ENCODE measurements around the gene SNX9.

Gene SNX9

DNA sequence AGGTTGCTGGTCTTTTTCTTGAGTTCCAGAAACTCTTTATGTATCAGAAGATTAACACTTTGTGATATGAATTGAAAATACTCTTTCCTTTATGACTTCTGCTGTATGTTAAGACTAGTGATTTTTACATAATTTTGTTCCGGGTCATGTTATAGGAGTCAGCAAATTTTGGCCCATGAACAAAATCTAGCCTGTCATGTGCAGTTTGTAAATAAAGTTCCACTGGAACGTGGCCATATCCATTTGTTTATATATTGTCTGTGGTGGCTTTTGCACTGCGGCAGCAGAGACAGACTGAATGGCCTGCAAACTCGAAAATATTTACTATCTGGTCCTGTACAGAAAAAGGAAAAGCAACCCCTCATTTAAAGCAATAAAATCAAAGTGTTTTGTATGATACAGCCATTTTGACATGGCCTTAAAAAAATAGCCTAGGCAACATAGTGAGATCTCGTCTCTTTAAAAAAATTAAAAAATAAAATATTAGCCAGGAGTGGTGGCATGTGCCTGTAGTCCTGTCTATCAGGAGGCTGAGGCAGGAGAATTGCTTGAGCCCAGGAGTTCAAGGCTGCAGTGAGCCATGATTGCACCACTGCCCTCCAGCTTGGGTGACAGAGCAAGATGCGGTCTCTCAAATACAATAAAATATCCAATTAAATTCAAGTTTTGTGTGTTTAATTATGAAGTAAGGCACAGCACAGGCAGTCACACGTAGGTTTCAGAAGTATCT, 36.9 kb downstream of the SNX9 start:
- DNase-seq (ENCODE audit: low spot score) = no peak

DNA sequence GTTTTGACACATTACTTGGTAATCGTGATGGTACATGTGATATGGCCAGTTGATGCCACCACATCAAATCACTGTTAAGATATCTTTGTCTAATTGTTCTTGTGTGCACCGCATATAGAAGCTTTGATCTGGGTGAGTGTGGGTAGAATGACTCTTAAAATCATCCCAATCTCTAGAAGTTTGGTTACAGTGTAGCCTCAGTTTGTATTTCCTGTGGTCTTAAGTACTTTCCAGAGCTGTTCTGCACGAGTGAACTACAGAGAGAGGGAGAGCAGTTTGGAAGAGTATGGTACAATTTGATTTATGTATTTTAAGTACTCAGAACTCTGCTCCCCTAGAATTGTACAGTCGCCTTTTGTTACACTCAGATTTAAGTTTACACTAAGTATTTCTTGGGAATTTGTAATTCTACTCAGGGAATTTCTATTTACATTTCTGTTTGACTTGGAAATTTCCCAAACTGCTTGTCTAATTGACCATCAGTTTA, 37.5 kb downstream of the SNX9 start:
- no peak for DNase-seq (ENCODE audit: low spot score)

DNA sequence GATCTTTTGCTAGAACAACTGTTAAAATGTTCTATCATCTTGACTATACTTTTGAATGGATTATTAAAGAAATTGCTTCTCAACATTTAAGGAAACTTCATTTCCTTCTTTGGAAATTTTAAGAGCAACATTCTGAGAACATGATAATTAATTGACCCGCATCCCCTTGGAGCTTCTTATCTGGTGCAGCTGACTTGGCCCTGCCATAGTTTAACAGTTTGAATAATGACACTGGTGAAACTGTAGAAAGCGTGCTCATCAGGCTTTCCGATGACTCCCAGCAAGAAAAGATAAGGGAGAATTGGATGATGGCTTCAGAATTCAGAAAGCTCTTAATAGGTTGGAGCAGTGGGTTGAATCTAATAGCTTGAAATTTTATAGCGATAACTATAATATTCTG, 38.1 kb downstream of the SNX9 start:
- no peak for DNase-seq (ENCODE audit: low spot score)

DNA sequence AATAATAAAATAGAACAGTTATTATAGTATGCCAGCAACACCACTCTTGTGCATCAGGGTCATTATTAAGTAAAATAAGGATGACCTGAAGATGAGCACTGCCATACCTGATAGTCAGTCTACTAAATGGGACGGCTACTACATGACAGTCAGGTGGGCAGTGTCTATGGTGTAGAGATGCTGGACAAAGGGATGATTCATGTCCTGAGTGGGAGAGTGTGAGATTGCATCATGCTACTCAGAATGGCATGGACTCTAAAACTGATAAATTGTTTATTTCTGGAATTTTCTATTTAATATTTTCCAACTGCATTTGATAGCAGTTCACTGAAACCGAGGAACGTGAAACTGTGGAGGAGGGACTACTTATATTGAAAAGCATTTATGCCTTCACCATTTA, 38.8 kb downstream of the SNX9 start:
- DNase-seq (ENCODE audit: low spot score) = no peak

DNA sequence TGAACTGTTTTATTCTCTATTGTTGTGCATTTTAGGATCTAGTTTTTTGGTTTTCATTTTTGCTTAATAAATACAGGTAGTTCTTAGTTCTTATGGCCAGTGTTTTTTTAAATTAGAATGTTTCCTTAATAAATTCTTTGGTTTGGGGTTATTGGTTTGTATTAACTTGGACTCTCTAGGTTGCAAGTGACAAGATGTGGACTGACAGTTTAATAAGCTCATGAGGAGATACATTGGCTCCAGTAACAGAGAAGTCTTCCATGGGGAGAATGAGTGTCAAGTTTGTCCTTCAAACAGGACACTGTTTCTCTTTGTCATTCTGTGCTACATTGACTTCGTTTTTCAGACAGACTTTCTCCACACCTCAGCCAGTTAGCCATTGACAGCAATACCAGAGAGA, 39.7 kb downstream of the SNX9 start:
- no peak for DNase-seq (ENCODE audit: low spot score)

DNA sequence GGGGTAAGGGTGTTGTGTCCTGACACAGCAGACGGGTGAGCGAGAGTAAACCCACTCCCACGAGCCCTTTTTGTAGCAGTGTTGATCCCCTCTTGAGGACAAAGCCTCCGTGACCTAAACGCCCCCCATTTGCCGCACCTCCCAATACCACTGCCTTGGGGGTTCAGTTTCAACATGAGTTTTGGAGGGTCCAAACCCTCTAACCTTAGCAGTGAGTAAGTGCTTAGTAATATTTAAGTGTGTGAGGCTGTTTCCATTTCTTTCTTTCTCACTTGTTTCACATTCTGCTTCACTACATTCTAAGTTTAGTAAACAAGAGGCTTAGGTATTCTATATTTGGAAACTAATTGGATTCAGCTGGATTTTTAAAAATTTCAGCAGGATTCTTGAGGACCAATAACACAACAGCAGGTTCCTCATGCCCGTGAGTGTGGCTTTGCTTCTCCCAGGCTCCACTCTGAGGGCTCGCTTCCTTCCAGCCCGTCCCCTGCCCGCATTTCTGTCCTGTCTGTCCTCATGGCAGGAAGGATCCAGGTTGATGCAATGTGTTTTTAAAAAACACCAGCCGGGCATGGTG, 41.2 kb downstream of the SNX9 start:
- no peak for DNase-seq (ENCODE audit: low spot score)

DNA sequence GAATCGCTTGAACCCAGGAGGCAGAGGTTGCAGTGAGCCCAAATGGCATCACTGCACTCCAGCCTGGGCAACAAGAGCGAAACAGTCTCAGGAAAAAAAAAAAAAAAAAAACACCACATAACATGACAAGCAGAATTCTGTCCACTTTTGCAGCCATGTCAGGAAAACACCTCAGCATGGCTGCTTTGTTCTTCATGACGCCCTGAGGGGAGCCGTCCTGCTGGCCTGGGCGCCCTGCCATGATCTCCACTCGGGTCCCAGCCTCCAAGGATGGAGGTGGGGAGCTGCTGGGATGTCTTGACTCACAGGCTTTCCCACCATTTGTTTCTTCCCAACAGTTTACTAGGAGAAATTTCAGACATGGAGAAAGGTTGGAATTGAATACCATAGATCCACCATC, 42.2 kb downstream of the SNX9 start:
- no peak for DNase-seq (ENCODE audit: low spot score)

DNA sequence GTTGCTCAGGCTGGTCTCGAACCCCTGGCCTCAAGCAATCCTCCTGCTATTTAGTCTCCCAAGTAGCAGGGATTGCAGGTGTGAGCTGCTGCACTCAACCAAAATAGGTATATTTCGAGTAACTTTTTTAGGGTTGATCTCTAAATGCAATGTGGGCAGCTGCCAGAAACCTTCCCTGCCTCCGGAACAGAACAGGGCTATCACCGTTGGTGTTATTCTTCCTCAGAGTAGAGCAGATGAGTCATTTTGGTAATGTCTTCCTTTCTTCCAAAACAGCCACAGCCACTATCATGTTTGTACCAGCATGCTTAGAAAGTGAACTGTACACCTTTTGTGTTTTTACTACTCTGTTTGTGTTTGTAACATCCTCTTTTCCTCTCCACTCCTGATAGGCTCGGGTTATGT, 44.1 kb downstream of the SNX9 start:
- DNase-seq (ENCODE audit: low spot score) = no peak

DNA sequence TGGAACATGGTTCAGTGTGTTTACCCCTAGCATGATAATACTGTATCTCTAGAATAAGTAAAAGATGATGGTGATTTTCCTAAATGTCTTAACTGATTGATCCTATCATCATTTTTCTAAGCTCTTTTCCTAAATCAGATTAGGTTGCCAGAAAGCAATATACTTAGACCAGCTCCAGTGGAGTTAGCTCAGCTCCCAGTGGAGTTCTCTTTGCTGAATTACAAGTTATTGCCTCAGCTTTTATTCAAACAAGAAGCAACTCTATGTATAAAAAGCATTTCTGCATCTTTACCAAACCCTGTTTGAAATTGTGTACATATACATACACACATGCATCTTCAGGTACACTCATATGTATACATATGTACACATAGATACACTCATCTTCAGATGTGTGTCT, 44.9 kb downstream of the SNX9 start:
- no peak for DNase-seq (ENCODE audit: low spot score)

DNA sequence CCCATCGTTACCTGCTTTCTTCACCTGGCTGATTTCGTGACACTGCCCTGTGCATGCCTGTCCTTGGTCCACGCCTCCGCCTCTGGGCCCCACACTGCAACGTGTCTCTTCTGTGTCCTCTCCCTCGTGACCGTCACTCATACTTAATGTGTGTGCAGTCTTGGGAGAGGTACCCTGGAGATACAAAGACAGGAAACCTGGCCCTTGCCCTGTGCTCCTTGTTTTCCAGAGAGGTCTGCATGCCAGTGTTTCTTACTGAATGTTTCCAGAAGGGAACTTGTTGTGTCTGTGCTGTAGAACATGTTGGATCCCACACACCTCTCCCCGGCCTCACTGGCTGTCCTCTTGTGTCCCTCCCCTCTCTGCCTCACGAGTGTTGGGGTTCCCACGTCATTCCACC, 45.8 kb downstream of the SNX9 start:
- DNase-seq (ENCODE audit: low spot score) = no peak

DNA sequence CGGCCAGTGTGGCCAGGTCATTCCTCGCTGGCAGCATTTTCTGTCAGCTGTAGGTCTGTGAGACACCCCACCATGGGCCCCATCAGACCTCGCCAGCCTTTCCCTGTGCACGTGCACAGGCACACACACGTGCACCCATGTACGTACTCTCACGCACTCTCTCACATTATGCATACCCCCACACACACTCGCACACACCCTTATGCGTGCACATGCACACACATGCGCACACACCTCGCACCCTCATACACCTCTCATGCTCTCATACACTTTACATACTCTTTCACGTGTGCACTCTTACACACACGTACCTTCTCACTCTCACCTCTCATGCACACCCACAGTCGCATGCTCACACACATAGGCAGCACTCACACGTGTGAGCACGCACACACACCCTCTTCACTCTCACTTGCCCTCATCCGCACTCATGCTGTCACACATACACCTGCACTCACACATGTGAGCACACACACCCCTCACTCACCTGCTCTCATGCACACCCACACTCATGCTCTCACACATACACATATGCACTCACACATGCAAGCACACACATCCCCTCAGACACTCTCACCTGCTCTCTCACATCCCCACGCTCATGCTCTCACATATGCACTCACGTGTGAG, 46.7 kb downstream of the SNX9 start:
- DNase-seq (ENCODE audit: low spot score) = no peak

DNA sequence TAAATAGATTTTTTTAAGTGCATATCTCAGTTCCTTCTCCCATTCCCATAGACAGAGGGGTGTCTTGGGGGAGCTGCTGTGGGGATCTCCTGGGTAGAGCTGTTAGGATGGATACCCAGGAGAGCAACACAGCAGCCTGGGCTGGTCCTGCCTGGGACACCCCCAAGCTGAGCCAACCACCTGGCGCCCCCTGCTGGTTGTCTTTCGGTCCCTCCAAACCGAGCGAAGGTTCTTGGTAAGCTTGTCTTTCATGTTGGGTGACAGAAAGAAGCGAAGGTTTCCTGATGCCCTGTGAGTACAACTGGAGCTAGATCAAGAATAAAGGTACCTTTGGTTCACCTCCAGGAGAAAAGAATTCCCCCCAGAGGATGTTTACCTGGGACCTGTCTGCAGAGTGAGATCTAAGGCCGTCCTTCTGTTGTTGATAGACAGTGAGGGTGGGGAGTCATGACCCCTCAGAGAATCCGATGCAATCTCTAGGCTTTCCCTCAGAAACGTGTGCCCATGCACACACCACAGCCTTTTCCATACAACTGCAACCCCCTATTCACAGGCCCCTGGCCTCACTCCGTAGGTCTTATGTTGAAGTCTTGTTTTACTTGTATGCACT, 50.8 kb downstream of the SNX9 start:
- DNase-seq (ENCODE audit: low spot score) = peak; percentile 83

DNA sequence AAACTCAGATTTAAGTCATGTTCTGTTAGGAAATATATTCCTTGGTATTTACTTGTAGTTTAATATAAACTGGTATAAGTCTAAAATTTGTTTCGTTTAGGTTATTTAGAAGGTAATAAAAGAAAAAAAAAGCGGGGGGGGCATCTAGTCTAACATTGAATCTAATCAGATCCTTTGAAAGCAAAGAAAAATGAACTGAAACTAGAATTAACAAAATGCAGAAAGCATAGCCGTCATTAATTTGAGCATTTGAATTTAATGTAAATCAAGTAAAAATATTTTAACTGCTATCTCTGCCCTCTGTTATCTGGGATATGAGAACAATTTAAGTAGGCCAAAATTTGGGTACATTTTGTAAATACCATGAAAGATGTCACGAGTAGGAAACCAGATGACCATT, 54.1 kb downstream of the SNX9 start:
- no peak for DNase-seq (ENCODE audit: low spot score)

DNA sequence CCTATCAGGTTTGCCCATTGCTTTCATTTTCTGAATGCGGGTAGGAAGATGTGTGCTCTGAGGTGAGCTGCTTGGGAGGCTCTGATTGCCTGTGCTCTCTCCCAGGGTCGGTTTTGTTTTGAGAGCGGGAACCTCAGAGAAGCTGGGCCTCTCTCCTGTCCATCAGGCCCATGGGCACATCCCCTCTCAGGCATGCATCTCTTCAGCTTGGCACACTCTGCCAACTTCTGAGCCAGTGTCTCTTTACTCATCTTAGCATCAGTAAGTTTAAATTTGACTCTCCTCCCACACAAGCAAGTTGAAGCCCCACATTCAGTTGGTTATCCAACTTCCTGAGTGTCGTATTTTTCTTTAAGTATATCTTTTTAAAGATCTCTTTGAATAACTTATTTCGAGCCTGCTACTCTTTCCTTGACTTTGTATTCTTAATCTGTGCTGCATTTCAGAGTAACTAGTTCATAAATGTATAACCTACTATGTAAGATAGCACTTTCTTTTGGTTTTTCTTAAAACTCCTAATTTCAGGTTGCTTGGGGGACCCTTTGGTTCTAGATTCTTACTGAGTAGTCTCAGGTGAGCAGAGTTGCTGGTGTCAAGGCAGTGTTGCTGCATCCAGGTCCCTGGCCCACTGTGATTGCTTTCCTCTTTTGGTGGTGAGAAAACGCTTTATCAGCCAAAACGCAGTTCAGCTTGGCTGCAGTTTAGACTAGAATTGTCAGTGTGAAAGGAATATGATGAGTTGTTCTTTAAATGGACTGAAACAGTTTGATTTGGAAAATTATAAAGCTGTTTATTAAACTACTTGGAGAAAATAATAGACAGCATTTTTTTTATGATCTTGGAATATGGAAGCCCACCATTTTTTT, 54.8 kb downstream of the SNX9 start:
- DNase-seq (ENCODE audit: low spot score) = no peak

DNA sequence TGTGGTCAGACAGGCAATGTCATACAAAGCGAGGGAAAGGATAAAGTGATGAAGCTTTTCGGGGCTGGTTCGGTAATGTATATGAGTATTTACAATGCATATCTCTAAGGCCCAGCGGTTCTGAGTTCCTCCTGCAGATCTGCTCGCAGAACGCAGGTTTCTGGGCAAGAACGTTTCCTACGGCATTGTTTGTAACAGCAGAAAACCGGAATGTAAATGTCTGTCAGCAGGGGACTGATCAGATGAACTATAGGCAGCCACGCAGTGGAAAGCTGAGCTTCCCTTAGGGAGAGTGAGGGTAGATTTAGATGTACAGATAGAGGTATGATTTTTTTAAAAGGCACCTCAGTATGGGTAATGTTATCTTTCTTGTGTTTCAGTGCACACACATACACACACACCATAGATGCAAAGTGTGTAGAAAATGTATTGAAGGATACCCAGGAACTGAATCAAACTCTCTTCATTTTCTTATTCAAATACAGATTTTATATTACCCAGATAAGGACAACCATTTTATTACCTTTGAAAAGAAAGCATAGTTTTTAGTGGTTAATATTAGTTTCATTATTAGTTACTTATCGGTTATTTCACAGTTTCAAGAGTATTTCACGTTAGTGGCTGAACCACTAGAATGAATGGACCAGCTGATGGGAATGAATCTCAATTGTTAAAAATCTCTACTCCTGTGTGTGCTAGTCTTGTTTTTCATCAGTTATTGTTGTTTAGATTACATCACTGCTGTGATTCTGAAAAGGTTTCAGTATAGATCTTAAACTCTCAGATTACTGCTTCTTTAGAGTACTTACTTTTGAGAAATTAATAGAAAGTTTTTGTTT, 56.2 kb downstream of the SNX9 start:
- peak; percentile 22 for DNase-seq (ENCODE audit: low spot score)

DNA sequence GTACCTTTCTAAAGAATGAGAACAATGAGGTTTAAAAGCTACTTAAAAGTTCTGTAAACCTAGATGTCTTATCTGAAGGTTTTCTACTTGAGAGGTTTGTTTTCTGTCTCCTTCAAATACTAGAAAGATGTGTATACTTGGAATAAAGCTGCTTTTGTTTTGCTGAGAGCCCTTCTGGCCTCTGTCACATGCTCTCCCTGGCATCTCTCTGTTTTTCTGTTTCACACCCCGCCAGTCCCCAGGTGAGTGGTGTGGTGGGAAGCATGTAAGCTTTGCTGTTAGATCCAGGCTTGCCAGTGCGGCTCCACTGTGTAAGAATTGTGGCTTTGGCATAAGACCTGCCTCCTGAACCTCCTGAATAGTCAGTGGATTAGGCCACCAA, 56.8 kb downstream of the SNX9 start:
- DNase-seq (ENCODE audit: low spot score) = no peak

DNA sequence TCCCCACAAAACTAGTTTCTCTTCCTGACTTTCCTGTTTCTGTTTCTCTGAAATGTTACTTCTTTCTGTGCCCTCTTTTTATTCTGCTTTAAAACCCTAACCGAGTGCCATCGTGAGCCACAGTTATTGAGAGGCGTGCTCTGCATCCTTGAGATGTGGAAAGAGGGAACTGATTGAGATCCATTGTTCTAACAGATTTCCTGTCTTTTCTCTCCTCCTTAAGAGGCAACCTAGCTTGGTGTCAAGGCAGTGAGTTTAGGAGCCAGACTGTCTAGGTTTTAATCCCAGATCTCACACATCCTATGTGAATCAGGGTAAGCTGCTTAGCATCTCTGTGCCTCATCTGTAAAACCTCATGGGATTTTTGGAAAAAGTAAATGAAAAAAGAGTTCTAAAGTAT, 57.5 kb downstream of the SNX9 start:
- no peak for DNase-seq (ENCODE audit: low spot score)

DNA sequence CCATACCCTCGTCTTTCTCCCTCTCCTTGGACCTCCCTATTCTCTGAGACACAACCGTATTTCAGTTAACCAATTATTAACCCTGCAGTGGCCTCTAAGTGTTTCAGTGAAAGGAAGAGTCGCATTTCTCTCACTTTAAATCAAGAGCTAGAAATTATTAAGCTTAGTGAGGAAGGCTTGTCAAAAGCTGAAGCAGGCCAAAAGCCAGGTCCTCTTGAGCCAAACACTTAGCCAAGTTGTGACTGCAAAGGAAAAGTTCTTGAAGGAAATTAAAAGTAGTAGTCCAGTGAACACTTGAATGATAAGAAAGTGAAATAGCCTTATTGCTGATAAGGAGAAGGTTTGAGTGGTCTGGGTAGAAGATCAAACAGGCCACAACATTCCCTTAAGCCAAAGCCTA, 58.3 kb downstream of the SNX9 start:
- DNase-seq (ENCODE audit: low spot score) = no peak

DNA sequence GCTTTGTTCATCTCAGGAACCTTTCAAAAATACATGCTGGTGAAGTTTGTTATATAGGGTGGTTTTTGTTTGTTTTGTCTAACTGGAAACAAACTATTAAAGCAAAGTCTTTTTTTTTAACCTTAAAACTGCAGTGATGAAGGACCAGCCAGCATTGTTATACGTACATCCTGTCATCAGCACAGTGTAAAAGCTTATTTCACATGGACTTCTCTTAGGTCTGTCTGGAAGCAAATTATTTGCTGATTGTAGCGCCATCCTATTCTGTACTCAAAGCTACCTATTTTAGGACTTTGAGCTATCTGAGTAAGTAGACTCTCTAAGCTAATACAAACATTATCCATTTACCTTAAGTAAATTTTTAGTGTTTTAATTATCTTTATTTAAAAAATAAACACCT, 61.7 kb downstream of the SNX9 start:
- DNase-seq (ENCODE audit: low spot score) = no peak

DNA sequence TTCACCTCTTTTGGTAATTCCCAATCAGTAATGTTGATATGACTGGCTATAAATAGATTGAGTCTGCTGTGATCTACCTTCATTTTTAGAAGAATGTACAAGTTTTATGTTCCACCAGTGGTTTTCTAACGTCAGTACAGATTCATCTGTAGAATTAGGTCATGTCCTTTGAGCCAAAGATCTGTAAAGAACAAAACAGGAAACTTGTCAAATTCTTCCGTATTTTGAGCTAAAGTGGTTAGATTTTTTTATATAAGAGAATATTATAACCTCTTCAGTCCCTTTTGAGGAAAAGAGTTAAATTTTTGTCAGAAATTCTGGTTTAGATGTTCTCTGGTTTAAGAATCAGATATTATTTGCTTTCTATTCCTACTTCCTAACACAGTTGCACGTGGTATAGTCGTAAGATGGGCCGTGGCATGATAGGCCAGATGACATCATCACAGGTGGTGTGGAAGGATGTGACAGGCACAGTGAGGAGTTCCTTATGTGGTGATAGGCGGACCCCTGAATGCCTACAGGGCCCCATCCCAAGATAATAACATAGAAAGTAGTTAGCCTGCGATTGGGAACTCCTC, 62.3 kb downstream of the SNX9 start:
- DNase-seq (ENCODE audit: low spot score) = no peak

DNA sequence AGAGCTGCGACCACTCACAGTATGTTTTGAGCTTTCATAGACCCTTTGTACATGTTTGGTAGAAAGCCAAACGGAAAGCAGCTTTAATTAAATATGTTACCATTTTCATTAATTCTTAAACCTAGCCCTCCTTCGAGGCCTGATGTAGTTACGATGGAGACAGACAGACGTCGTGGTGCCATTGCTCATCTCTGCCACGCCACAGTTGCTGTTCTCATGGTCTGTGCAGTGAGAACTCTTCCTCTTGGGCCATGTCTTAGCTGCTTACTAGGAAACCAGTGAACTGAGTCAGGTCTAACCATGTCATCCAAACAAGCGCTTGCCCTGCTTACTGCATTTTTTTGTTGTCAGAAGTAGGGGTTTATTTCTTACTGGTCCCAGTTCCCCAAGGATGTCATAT, 62.8 kb downstream of the SNX9 start:
- no peak for DNase-seq (ENCODE audit: low spot score)
